HG03469 (cell line): Measurements from ENCODE around the gene PECR.
A peak's percentile ranks its signal among the peaks of the same experiment; 100 is the strongest.

Source experiments
- ATAC-seq: cut with Tn5 transposase; IDR thresholded peaks from one replicate; pipeline ENCODE4 v1.9.1; 2021; ENCODE audit warnings: mild to moderate bottlenecking, moderate library complexity, moderate number of reproducible peaks; ENCODE audit not compliant: unreplicated experiment

PECR gene

GRCh38 chr2:216072473-216072872, 9.1 kb downstream of the PECR start:
- ATAC-seq: no peak

DNA sequence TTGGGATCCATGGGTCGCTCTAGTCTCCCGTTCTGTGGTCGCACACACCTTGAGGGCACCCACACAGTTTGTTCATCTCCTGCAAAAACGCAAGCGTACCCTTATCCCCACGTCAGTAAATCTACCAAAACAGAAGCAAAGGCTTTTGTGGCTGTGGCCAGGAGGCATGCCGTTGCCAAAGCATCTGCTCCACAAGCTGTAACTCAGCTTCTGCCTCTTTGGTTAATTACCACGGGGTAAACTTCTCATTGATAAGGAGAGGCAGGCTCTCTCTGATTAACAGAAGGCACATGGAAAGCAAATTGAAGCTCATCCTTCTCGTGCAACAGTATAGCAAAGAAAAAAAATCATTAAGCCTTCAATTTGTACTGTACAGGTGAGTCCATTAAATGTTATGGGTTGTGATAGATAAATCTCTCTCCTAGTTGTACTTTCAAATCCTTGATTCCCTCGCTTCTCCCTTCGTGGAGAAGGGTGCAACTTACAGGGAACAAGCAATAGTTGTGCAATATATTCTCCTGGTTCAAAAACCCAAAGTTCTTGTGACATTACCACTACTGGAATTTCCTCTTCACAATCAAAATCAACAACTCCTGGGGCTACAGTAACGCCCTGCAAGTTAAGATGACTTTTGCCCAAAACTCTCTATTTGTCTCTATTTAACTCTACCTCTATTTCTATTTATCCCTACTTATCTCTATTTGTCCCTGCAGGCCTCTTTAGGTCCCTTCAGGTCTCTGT, 10.3 kb downstream of the PECR start:
- ATAC-seq: no peak

- ATAC-seq: no peak
These were observed 11.4 kb downstream of the PECR start for GRCh38 chr2:216070195-216070594.

DNA sequence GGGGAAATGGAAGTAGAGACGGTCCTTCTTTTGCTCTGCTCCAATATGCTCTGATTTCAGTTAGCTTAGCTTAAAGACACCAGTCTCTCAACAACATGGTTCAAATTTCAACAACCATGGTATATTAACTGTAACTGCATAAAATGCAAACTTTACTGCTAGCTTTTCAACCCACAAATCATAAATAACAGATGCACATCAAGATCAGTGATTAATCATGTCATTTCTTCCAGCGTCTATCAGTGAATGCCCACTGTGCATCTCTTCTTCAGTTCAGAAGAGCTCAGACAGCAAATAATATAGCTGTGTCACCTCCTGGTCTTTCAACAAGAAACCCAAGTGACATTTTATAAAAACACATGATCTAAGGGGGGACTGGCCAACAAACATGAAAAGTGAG, 12.6 kb downstream of the PECR start:
- ATAC-seq: no peak

DNA sequence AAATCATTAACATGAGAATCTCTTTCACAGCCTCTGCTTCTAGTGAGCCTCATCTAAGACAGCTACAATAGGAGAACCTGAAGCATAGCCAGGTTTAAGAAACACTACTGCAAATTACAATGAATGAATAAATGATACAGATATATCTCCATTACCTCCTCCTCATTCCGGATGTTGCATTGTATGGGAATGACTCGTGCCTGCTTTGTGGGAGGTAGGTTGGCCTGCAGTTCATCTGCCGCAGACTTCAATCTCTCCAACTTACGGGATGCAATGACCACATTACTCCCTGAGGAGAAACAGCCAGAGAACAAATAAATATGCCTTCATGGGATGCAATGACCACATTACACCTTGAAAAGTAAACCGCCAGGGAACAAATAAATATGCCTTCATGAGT, 15.4 kb downstream of the PECR start:
- ATAC-seq: no peak

GRCh38 chr2:216064665-216065064, 16.9 kb downstream of the PECR start:
- ATAC-seq: no peak

- ATAC-seq: no peak
These were observed 17.5 kb downstream of the PECR start for GRCh38 chr2:216064014-216064630.

GRCh38 chr2:216059233-216059834, 22.3 kb downstream of the PECR start:
- ATAC-seq: no peak

- peak; percentile 65 for ATAC-seq
These were observed 23.9 kb downstream of the PECR start for GRCh38 chr2:216057688-216058193.

DNA sequence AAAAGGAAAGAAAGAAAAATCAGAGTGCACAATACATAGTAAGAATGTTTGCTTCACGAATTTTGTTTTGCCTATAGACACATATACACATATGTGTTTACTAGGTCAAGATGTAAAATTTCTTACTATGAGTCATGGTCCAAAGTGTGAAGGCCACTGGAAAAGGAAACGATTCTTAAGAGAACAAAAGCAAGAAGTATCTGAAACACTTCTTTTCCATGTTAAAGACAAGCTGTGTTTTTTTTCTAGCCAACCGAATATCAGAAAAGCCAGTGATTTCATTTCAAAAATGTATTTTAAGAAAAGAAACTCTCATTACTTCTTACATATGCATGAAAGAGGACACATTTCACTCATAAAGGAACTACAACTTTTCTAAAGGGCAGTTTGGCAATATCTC, 24.9 kb downstream of the PECR start:
- ATAC-seq: no peak

DNA sequence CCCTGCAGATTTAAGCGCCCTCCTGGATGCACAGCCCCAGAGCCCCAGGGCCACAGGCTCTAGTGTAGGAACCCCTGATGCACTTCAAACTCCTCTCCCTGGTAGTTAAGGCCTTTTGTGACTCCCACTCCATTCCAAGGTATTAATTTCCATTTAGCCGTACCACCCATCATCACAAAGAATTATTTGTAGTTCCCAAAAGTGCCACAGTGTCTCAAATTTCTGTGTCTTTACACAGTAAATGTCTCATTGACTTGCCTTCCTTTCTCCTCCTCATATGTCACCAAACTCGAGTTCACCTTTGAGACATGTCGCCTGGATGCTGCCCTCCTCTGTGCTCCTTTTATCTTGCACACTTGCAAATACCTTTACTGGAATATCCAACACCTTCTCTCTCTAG, 25.9 kb downstream of the PECR start:
- ATAC-seq: no peak

GRCh38 chr2:216052420-216052819, 29.2 kb downstream of the PECR start:
- ATAC-seq: no peak

- ATAC-seq: no peak
These were observed 30.3 kb downstream of the PECR start for GRCh38 chr2:216051350-216051749.

GRCh38 chr2:216049452-216049851, 32.2 kb downstream of the PECR start:
- ATAC-seq: no peak

GRCh38 chr2:216047397-216047796, 34.2 kb downstream of the PECR start:
- ATAC-seq: no peak

DNA sequence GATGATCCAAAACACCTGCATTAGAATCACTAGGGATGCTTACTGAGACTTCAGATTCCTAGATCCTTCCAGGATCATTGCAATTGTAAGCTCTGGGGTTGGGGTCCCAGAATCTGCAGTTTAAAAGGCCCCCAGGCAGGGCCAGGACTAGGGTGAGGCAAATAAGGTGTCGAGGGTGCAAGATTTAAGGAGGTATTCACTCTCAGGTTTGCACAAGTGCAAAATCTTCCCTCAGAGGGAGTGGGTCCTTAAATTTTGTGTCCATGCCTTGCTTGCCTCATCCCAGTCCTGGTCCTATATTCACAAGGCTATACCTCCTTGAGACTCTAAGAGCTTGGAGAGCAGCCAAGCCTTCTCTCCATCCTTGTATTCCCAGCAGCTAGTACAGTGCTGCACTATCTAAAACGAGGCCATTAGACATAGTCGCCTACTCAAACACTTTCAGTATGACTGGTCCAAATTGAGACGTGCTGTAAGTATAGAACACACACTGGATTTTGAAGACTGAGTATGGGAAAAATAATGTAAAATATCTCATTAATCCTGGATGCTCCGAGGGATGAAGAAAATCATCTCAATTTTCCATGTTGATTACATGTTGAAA, 36.6 kb downstream of the PECR start:
- peak; percentile 96 for ATAC-seq

- ATAC-seq: no peak
These were observed 37.7 kb downstream of the PECR start for GRCh38 chr2:216043949-216044348.

DNA sequence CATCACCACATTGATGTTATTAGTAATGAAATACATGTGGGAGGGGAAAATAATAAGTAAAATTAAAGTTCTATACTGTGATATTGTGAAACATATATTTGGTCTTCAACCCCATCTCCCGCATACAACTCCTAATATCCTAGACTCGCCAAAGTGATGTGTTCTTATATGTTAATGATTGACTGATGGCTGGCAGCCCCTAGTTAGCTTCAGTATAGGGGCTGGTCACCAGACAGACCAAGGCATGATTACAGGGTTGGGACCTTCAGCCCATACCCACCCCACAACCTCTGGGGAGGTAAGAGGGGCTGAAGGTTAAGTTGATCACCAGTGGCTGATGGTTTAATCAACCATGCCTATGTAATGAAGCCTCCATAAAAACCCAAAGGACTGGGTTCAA, 40.2 kb downstream of the PECR start:
- no peak for ATAC-seq

GRCh38 chr2:216039918-216040317, 41.7 kb downstream of the PECR start:
- no peak for ATAC-seq

DNA sequence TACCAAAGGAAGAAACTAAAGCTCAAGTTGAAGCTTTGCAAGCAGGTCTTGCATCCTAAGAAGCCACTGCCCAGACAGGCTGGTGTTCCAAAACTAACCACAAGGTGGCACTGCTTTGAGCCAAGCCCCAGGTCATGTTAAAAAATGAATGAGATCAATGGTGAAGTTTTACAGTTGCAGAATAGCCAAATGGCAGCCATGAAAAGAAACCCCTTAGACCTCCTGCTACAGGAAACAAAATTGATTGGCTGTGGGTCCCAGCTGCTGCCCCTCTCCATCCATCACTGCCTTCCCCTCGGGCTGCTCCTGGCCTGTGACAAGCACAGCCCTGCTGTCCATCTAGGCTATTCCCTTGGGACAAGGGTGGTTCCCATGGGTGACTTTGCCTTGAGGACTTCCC, 47.5 kb downstream of the PECR start:
- no peak for ATAC-seq

GRCh38 chr2:216033403-216033802, 48.2 kb downstream of the PECR start:
- no peak for ATAC-seq
